ENCODE measurements around the gene PHYHD1.

GRCh38 chr9:128911529-128912035, 9.2 kb upstream of the PHYHD1 start:
- TF ChIP-seq, protein P1, sequence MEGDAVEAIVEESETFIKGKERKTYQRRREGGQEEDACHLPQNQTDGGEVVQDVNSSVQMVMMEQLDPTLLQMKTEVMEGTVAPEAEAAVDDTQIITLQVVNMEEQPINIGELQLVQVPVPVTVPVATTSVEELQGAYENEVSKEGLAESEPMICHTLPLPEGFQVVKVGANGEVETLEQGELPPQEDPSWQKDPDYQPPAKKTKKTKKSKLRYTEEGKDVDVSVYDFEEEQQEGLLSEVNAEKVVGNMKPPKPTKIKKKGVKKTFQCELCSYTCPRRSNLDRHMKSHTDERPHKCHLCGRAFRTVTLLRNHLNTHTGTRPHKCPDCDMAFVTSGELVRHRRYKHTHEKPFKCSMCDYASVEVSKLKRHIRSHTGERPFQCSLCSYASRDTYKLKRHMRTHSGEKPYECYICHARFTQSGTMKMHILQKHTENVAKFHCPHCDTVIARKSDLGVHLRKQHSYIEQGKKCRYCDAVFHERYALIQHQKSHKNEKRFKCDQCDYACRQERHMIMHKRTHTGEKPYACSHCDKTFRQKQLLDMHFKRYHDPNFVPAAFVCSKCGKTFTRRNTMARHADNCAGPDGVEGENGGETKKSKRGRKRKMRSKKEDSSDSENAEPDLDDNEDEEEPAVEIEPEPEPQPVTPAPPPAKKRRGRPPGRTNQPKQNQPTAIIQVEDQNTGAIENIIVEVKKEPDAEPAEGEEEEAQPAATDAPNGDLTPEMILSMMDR (IDR thresholded peaks at IDR 0.05; ENCODE audit: low read length) = no peak
- TF ChIP-seq EZH2 (optimal IDR thresholded peaks at IDR 0.05; ENCODE audit: low read depth, low read length) = no peak
- TF ChIP-seq EZH2phosphoT487 (IDR thresholded peaks at IDR 0.05; ENCODE audit: low read length) = no peak
